ENCODE results near the gene MCFD2. TPM values are rescaled to one million over a fixed set of nuclear protein-coding genes. Genes with fewer than 3 reads are reported as not detected.

MCFD2 gene
- total RNA-seq, 1 donor from 2014 or later = 33.0 TPM

DNA sequence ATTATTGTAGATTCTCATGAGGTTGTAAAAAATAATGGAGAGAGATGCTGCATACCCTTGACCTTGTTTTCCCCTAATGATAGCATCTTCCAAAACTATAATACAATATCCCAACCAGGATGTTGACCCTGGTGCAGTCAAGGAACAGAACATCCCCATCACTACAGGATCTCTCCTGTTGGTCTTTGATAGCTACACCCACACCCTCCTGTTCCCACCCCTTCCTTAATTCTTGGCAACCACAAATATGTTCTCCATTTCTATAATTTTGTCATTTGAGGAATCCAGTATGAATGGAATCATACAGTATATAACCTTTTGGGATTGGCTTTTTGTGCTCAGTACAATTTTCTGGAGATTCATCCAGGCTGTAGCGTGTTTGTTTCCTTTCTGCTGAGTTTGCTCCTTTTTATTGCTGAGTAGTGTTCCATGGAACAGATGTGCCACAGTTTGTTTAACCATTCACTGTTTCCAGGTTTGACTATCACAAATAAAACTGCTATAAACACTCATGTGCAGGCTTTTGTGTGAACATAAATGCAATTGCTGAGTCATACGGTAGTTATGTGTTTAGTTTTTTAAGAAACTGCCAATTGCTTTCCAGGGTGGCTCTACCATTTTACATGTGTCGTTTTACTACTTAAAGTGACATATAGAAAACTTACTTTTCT, 22.2 kb downstream of the MCFD2 start:
- no peak overlapping the region for H3K4me3 Mint-ChIP-seq (ENCODE audit: unreplicated experiment)
- peaks cover 5% of the 10 kb centered on the region for H3K27me3 Mint-ChIP-seq (ENCODE audit: unreplicated experiment)
- peaks cover 6% of the 10 kb centered on the region for H3K4me1 Mint-ChIP-seq (ENCODE audit: low read depth, unreplicated experiment)
- H3K9me3 Mint-ChIP-seq (ENCODE audit: unreplicated experiment) = no peaks in the 10 kb centered on the region
- TF ChIP-seq, protein P1, sequence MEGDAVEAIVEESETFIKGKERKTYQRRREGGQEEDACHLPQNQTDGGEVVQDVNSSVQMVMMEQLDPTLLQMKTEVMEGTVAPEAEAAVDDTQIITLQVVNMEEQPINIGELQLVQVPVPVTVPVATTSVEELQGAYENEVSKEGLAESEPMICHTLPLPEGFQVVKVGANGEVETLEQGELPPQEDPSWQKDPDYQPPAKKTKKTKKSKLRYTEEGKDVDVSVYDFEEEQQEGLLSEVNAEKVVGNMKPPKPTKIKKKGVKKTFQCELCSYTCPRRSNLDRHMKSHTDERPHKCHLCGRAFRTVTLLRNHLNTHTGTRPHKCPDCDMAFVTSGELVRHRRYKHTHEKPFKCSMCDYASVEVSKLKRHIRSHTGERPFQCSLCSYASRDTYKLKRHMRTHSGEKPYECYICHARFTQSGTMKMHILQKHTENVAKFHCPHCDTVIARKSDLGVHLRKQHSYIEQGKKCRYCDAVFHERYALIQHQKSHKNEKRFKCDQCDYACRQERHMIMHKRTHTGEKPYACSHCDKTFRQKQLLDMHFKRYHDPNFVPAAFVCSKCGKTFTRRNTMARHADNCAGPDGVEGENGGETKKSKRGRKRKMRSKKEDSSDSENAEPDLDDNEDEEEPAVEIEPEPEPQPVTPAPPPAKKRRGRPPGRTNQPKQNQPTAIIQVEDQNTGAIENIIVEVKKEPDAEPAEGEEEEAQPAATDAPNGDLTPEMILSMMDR (IDR thresholded peaks at IDR 0.05; ENCODE audit: partially characterized antibody, unreplicated experiment) = no peak
- no peak overlapping the region for H3K27ac Mint-ChIP-seq (ENCODE audit: unreplicated experiment)
- DNase-seq = no peak
- no peaks in the 10 kb centered on the region for H3K36me3 Mint-ChIP-seq (ENCODE audit: unreplicated experiment)

DNA sequence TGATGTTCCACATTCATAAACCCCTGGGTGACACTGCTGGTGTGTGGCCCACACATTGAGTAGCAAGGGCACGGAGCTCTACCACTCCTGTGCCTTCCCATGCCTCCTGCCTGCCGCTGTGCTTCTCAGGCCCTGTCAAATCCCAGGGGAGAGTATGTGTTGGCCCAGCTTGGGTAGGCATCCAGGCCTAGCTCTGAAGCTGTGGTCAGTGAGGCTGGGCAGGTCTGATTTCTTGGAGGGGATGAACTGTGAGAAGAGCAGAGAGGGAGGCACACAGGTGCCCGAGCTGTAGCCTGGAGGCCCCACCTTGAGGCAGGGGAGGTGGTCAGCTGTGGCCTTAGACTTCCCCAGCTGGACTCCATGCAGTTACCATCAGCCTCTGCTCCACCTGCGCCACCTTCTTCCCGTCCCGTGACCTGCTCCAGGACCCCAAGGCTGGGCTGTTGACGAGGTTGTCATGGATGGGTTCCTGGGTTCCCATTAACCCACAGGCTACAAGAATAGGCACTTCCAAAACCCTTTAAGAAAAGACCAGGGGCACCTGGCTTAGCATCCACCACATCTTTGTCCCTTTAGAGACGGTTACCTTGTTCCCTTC, 23.6 kb downstream of the MCFD2 start:
- TF ChIP-seq, protein P1 (IDR thresholded peaks at IDR 0.05; ENCODE audit: partially characterized antibody, unreplicated experiment) = no peak
- peaks cover 6% of the 10 kb centered on the region for H3K4me1 Mint-ChIP-seq (ENCODE audit: low read depth, unreplicated experiment)
- DNase-seq = no peak
- no peak overlapping the region for H3K27ac Mint-ChIP-seq (ENCODE audit: unreplicated experiment)
- H3K36me3 Mint-ChIP-seq (ENCODE audit: unreplicated experiment) = no peaks in the 10 kb centered on the region
- H3K27me3 Mint-ChIP-seq (ENCODE audit: unreplicated experiment) = peaks cover 5% of the 10 kb centered on the region
- H3K9me3 Mint-ChIP-seq (ENCODE audit: unreplicated experiment) = no peaks in the 10 kb centered on the region
- H3K4me3 Mint-ChIP-seq (ENCODE audit: unreplicated experiment) = no peak overlapping the region

DNA sequence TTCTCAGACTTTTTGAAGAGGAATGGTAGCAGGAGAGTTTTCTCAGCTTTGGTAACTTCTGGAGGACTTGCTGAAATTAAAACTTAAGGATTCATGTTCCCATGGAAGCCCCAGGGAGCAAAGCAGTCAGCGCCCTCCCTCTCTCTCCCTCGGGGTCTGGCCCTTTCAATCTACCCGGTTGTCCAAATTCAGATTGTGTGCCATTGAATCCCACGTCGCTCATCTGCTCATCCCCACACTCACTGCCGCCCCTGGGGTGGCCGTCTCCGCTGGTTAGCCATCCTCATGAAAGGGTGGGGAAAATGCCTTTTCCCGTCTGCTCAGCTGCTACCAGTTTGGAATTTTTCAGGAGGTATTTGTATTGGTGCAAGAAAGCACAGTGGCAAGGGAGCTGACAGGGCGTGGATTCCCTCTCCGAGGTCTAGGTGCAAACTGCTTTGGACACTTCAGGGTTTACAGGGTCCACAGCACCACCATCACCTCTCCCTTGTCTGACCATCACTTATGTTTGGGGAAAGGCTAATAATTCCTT, 27.1 kb downstream of the MCFD2 start:
- TF ChIP-seq, protein P1 (IDR thresholded peaks at IDR 0.05; ENCODE audit: partially characterized antibody, unreplicated experiment) = no peak
- Mint-ChIP-seq H3K4me1 (ENCODE audit: low read depth, unreplicated experiment) (peaks cover 6% of the 10 kb centered on the region), H3K36me3 (ENCODE audit: unreplicated experiment) (no peaks in the 10 kb centered on the region), H3K9me3 (ENCODE audit: unreplicated experiment) (peaks cover 2% of the 10 kb centered on the region), H3K4me3 (ENCODE audit: unreplicated experiment) (peak overlapping the region; percentile 38), H3K27ac (ENCODE audit: unreplicated experiment) (no peak overlapping the region), H3K27me3 (ENCODE audit: unreplicated experiment) (peaks cover 4% of the 10 kb centered on the region)
- no peak for DNase-seq

DNA sequence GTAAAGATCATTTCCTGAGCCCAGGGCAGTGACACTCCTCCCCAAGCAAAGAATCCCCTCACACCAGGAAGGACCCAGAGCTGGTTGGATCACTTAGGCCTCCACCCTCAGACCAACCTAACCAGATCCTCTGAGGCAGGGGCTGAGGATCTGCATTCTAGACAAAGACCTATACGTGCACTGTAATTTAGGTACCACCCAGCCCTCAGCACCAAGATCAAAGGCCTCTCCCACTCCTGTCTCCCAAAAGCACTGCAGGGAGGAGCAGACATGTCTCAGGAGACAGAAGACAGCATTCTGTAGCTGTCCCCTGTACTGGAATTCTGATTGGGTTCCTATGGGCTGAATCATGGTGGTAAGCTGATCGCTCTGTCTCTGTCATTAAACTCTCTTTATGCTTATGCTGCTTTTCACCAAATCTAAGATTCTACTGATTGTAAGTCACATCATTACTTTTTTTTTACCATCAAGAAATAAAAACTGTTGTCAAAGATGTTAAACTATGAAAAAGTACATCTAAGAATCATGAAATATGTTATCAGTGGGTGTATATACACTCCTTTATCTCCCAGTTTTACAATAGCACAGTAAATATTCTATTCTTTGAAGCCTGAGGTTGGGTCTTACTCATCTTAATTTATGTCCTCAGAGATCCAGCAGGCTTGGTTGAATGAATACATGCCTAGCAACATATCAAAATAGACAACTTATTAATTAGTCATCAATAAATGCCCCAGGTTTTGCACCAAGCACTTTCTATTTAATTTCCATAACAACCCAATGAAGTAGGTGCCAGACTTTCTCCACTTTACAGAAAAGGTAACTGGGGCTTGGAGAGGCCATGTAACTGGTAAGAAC, 28.3 kb downstream of the MCFD2 start:
- DNase-seq = no peak
- peaks cover 11% of the 10 kb centered on the region for H3K4me1 Mint-ChIP-seq (ENCODE audit: low read depth, unreplicated experiment)
- H3K27me3 Mint-ChIP-seq (ENCODE audit: unreplicated experiment) = peaks cover 4% of the 10 kb centered on the region
- H3K36me3 Mint-ChIP-seq (ENCODE audit: unreplicated experiment) = no peaks in the 10 kb centered on the region
- no peak overlapping the region for H3K4me3 Mint-ChIP-seq (ENCODE audit: unreplicated experiment)
- TF ChIP-seq, protein P1 (IDR thresholded peaks at IDR 0.05; ENCODE audit: partially characterized antibody, unreplicated experiment) = no peak
- H3K9me3 Mint-ChIP-seq (ENCODE audit: unreplicated experiment) = peaks cover 2% of the 10 kb centered on the region
- no peak overlapping the region for H3K27ac Mint-ChIP-seq (ENCODE audit: unreplicated experiment)

Measured in glutamatergic neuron (in vitro differentiated cells).